Activated naive CD4-positive, alpha-beta T cell treated with anti-CD3 and anti-CD28 coated beads, Interleukin-2, amount 50 U/mL, for 24 hours (primary cell): Measurements from ENCODE around the gene ESPN.

ENCODE experiments used
- H3K27ac Mint-ChIP-seq: one replicate; pipeline ENCODE4 v1.8.0; 2021; ENCODE audit warnings: mild to moderate bottlenecking, mixed read lengths
- H3K27me3 Mint-ChIP-seq: one replicate; pipeline ENCODE4 v1.8.0; 2021; ENCODE audit warnings: mixed read lengths
- H3K36me3 Mint-ChIP-seq: one replicate; pipeline ENCODE4 v1.8.0; 2021; ENCODE audit warnings: mixed read lengths
- H3K4me1 Mint-ChIP-seq: one replicate; pipeline ENCODE4 v1.8.0; 2021; ENCODE audit warnings: mixed read lengths
- H3K4me3 Mint-ChIP-seq: one replicate; pipeline ENCODE4 v1.8.0; 2021; ENCODE audit warnings: mild to moderate bottlenecking, mixed read lengths
- H3K9me3 Mint-ChIP-seq: one replicate; pipeline ENCODE4 v1.8.0; 2021; ENCODE audit warnings: mixed read lengths

Gene ESPN

DNA sequence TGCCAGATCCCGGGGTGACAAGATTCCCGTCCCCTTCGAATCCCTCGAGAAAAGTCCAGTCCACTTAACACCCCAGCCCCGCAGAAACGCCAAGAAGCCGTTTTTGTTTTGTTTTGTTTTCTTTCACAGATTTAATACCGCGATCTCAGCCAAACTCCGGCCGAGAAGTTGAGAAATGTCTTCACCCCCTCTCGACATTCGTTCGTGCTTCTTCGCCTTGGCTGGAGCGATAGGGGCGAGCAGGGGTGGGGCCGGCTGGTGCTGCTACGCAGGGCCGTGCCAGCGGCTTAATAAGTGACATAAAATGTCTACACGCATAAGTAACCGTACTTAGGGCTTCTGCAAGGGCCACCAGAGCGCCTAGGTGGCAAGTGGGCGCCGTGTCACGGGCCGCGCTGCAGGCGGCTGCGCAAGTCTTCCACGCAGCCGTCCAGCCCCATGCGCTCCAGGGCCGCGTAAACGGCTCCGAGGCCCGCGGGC, 36.5 kb downstream of the ESPN start:
- Mint-ChIP-seq H3K27ac (peak overlapping the region; percentile 92), H3K4me3 (peak overlapping the region; percentile 84), H3K4me1 (peaks cover 48% of the 10 kb centered on the region), H3K9me3 (no peaks in the 10 kb centered on the region), H3K36me3 (peaks cover 13% of the 10 kb centered on the region), H3K27me3 (peaks cover 2% of the 10 kb centered on the region)

DNA sequence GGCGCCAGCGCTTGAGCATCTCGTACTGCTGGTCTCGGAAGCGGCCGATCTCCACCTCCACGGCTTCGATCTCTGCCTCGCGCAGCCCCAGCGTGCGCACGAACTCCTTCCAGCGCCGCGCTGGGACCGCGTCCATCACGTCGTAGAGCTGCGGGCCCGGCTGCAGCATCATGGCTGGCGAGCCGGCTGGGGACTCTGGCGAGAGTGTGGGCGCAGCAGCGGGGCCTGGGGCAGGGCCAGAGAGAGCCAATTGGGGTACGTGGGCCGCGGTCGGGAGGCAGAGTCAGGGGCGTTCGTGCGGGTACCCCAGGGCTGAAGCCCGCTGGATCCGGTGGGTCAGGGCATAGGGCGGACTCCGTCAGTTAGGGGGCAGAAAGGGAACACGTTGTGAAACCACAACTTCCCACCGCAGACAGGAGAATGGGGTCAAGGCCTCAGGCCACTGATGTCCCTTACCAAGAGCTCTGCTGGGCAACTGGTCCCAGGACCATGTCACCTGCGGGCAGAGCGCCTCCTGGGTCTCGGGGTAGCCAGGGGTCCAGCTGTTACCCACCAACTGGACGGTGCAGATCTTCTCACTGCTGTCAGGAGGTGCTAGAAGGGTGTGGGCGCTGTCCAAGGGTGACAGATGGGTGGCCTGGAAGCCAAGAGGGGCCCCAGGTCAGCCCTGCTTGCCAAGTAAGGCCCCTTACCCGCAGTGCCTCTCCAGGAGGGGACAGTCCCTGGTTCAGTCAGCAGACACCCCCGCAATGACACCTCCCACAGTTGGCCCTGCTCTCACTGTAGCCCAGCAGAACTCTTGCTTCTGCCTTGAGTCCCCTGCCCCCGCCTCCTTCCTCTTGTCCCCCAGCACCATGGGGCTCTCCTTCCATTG, 37.2 kb downstream of the ESPN start:
- peaks cover 13% of the 10 kb centered on the region for H3K36me3 Mint-ChIP-seq
- H3K9me3 Mint-ChIP-seq: no peaks in the 10 kb centered on the region
- peaks cover 49% of the 10 kb centered on the region for H3K4me1 Mint-ChIP-seq
- H3K27me3 Mint-ChIP-seq: no peaks in the 10 kb centered on the region
- peak overlapping the region; percentile 97 for H3K27ac Mint-ChIP-seq
- peak overlapping the region; percentile 83 for H3K4me3 Mint-ChIP-seq

DNA sequence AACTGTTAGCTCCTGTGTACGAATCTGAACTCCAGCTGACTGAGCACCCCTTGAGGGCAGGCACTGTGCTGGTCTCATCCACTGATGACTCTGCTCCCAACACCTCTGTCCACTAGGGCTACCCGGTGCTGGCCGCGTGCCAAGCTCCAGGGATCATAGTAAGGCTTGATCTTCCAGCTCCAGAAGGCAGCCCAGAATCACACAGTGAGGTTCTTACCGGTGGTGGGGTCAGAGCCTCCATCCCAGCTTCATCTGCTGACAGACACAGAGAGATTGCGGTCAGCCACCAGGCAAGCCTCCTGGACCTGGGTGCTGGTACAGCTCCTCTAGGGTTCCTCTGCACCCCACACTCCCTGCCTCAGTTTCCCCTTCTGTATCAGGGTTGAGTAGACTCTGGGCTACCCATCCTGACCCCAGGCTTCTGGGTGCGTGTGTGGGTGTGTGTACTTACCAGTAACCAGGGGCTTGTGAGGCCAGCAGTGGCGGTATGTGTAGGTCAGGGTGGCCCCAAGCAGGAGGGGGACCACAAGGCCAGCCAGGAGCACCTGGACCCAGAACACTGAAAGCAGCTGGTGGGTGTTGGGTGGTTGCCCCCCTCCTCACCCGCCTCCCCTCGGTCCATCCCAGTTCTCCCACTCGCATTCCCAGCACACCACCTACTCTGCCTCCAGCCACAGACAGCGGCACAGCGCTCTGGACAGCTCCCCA, 38.0 kb downstream of the ESPN start:
- Mint-ChIP-seq H3K9me3 (no peaks in the 10 kb centered on the region), H3K4me1 (peaks cover 53% of the 10 kb centered on the region), H3K27ac (peak overlapping the region; percentile 97), H3K27me3 (no peaks in the 10 kb centered on the region), H3K36me3 (peaks cover 10% of the 10 kb centered on the region), H3K4me3 (peak overlapping the region; percentile 83)

DNA sequence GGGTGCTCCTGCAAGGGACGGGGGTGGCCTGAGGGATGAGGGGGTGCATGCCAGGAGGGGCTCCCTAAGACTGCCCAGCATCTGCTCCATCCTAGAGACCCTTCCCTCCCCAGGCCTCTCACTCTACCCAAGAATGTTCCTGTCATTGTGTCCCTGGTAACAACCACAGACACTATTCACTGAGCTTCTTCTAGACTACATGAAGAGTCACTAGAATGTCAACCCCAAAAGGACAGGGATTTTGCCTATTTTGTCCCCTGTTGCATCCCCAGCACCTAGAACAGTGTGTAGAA, 38.5 kb downstream of the ESPN start:
- peak overlapping the region; percentile 35 for H3K27ac Mint-ChIP-seq
- H3K36me3 Mint-ChIP-seq: peaks cover 10% of the 10 kb centered on the region
- peak overlapping the region; percentile 68 for H3K4me3 Mint-ChIP-seq
- no peaks in the 10 kb centered on the region for H3K27me3 Mint-ChIP-seq
- H3K4me1 Mint-ChIP-seq: peaks cover 53% of the 10 kb centered on the region
- H3K9me3 Mint-ChIP-seq: no peaks in the 10 kb centered on the region

GRCh38 chr1:6464514-6464836, 39.9 kb downstream of the ESPN start:
- H3K4me1 Mint-ChIP-seq: peaks cover 50% of the 10 kb centered on the region
- H3K36me3 Mint-ChIP-seq: peaks cover 10% of the 10 kb centered on the region
- H3K9me3 Mint-ChIP-seq: no peaks in the 10 kb centered on the region
- H3K4me3 Mint-ChIP-seq: peak overlapping the region; percentile 97
- no peaks in the 10 kb centered on the region for H3K27me3 Mint-ChIP-seq
- peak overlapping the region; percentile 90 for H3K27ac Mint-ChIP-seq

GRCh38 chr1:6464915-6465314, 40.3 kb downstream of the ESPN start:
- peak overlapping the region; percentile 90 for H3K27ac Mint-ChIP-seq
- H3K27me3 Mint-ChIP-seq: no peaks in the 10 kb centered on the region
- peaks cover 10% of the 10 kb centered on the region for H3K36me3 Mint-ChIP-seq
- H3K4me1 Mint-ChIP-seq: peaks cover 47% of the 10 kb centered on the region
- H3K9me3 Mint-ChIP-seq: no peaks in the 10 kb centered on the region
- peak overlapping the region; percentile 97 for H3K4me3 Mint-ChIP-seq

DNA sequence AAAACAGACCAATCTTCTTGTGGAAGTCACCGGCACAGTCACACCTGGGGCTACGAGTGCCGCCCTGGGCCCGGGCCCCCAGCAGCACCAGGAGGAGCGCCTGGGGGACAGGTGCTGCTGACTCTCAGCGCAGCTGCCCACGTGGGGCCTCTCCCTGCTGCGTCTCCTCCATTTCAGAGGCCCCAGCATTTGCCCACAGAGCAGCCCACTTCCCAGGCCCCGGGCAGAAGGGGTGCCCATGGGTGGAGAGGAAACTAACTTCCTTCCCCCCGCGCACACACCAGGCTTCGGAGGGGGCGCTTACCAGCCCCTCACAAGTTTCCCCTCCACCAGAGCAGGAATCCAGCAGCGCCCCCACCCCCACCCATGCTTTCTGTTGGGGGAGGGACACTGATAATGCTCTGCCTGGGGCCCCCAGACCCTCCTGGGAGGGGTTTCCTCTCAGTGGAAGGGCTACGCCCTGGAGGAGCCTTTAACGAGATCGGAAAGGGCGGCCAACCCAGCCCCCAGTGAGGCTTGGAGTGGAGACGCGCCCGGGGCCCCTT, 41.0 kb downstream of the ESPN start:
- peaks cover 10% of the 10 kb centered on the region for H3K36me3 Mint-ChIP-seq

DNA sequence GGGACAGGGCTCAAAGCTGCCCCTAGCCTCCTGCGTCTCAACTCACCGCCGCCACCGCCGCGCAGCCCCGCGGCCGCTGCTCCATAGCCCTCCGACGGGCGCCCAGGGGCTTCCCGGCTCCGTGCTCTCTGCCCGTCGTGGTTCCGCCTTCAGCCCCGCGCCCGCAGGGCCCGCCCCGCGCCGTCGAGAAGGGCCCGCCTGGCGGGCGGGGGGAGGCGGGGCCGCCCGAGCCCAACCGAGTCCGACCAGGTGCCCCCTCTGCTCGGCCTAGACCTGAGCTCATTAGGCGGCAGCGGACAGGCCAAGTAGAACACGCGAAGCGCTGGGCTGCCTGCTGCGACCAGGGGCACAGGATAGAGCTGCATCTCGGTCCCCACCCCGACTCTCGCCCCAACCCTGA, 41.4 kb downstream of the ESPN start, which contains the start of gene TNFRSF25:
Gene TNFRSF25 (minus strand): TSS at position 151 of the 400 bp plus-strand sequence. CDS start 66 bp downstream, at position 85.
- H3K27ac Mint-ChIP-seq: peak within 1 kb of the TSS; percentile 72
- peaks cover 36% of the 10 kb centered on the region for H3K4me1 Mint-ChIP-seq
- peaks cover 10% of the 10 kb centered on the region for H3K36me3 Mint-ChIP-seq
- no peaks in the 10 kb centered on the region for H3K27me3 Mint-ChIP-seq
- H3K4me3 Mint-ChIP-seq: peak within 1 kb of the TSS; percentile 97
- H3K9me3 Mint-ChIP-seq: no peaks in the 10 kb centered on the region

More for the DNA sequence above, 41.0 kb downstream of the ESPN start:
- H3K4me3 Mint-ChIP-seq: peak overlapping the region; percentile 97
- no peaks in the 10 kb centered on the region for H3K9me3 Mint-ChIP-seq
- H3K27ac Mint-ChIP-seq: peak overlapping the region; percentile 72
- H3K27me3 Mint-ChIP-seq: no peaks in the 10 kb centered on the region
- H3K4me1 Mint-ChIP-seq: peaks cover 41% of the 10 kb centered on the region

DNA sequence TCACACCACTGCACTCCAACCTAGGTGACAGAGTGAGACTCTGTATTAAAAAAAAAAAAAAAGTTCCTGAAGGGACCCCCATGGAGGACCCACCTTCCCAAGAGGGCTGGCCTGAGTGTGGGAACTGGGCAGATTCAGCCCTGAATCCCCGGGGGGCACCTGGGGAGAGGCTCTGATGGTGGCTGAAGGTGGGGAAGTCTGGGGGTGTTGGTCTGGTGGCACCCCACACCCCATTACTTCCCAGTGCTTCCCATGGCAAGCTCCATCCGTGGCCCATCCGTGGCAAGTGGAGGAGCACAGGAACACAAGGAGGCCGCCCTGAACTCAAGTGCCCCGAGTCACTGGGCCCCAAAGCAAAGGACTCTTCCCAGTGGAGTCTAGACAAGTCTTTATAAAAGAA, 42.2 kb downstream of the ESPN start:
- peaks cover 8% of the 10 kb centered on the region for H3K36me3 Mint-ChIP-seq
- H3K9me3 Mint-ChIP-seq: no peaks in the 10 kb centered on the region
- H3K4me1 Mint-ChIP-seq: peaks cover 31% of the 10 kb centered on the region
- peak overlapping the region; percentile 63 for H3K4me3 Mint-ChIP-seq
- no peak overlapping the region for H3K27ac Mint-ChIP-seq
- H3K27me3 Mint-ChIP-seq: no peaks in the 10 kb centered on the region

DNA sequence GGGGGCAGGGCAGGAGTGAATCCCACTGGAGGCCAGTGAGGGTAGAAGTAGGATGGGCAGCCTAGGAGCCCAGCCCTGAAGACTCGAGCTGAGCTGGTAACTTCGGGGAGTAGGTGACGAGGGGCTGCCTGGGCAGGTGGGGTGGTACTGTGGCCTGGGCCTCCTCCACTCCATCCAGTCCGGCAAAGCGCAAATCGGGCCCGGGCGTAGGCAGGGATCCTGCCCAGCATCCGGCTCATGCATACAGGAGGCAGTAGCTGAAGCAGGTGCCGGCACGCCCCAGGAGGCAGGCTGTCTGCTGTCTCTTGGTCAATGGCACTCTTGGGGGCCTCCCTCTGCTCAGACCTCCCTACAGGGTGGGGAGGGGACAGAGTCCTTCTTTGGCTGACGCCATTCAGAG, 42.6 kb downstream of the ESPN start:
- H3K4me1 Mint-ChIP-seq: peaks cover 26% of the 10 kb centered on the region
- H3K4me3 Mint-ChIP-seq: no peak overlapping the region
- H3K36me3 Mint-ChIP-seq: peaks cover 7% of the 10 kb centered on the region
- no peaks in the 10 kb centered on the region for H3K9me3 Mint-ChIP-seq
- H3K27me3 Mint-ChIP-seq: no peaks in the 10 kb centered on the region
- no peak overlapping the region for H3K27ac Mint-ChIP-seq

DNA sequence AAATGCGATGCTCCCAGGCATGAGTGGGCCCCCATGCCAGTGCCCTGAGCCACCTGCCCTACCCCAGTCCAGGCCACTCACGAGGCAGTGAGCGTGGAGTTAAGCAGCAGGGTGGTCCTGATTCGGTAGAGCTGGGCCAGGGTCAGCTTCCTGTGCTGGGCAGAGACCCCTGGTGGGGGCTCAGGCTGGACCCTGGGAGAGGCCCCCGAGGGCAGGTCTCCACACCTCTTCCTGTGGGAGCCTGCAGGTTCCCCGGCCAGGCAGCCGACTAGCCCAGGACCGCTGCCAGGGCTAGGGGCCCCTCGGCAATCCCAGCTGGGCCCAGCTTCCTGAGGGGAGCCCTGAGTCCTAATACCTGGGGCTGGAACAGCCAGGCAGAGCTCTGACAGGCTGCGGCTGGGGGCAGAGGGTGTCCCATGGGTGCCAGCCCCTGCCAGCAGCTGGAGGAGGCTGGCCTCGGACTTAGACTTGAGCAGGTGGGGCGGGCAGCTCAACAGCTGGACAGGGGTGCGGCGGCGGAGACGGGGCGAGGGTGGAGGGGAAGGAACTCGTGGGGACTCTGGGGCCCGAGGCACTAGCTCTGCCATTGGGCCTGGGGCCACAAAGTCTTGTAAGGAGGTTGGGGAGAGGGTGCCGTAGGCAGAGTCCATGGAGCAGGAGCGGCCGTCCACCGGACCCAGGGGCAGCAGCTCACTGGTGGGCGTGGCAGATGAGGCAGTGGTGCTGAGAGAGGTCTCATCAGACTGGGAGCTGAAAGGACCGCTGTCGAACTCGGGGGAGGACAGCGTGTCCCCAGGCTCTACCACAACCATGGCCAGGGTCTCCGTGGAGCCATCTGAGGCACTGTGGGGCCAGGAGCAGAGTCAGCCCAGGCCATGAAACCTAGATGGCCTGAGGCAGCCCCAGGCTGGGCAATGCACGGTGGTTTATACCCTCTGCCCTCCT, 43.4 kb downstream of the ESPN start:
- Mint-ChIP-seq H3K4me3 (no peak overlapping the region), H3K9me3 (no peaks in the 10 kb centered on the region), H3K36me3 (peaks cover 4% of the 10 kb centered on the region), H3K4me1 (peaks cover 20% of the 10 kb centered on the region), H3K27me3 (no peaks in the 10 kb centered on the region), H3K27ac (no peak overlapping the region)

DNA sequence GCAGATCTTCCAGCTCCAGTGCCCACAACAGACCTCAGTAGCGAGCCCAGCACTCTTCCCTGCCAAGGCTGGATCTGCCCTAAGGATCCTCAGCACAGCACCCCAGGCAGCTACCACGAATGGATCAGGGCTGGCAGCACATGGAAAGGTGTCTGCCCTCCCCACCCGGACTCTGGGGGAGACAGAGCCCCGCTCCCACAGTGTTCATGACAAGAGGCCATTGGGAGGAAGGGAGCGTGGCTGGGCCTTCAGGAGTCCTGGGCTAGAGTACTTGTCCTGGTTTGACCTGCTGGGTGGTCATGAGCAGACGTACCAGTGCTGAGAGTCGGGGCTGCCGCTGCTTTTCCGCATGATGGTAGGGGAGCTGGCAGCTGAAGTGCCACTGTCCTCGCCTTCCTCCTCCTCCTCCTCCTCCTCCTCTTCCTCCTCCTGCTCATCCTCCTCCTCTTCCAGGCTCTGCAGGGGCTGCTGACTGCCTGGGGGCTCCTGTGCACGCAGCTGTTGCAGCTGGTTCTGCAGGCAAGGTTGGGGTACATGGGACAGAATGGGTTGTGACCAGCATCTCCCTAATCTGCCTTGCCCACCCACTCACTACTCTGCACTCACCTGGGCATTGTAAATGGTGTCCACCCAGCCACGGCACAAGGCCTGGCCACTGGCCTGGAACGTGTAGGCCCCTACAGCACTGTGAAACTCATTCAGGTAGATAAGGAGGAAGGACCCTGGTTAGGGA, 44.3 kb downstream of the ESPN start:
- H3K9me3 Mint-ChIP-seq: no peaks in the 10 kb centered on the region
- no peak overlapping the region for H3K4me3 Mint-ChIP-seq
- H3K27ac Mint-ChIP-seq: no peak overlapping the region
- H3K4me1 Mint-ChIP-seq: peaks cover 14% of the 10 kb centered on the region
- H3K27me3 Mint-ChIP-seq: no peaks in the 10 kb centered on the region
- H3K36me3 Mint-ChIP-seq: peaks cover 2% of the 10 kb centered on the region

- Mint-ChIP-seq H3K27ac (no peak overlapping the region), H3K9me3 (no peaks in the 10 kb centered on the region), H3K27me3 (no peaks in the 10 kb centered on the region), H3K36me3 (no peaks in the 10 kb centered on the region), H3K4me3 (no peak overlapping the region), H3K4me1 (peaks cover 6% of the 10 kb centered on the region)
Measured at GRCh38 chr1:6470132-6471085, 45.8 kb downstream of the ESPN start.
